ENCODE data around the gene ELOVL3. TPM values are rescaled to one million over a fixed set of nuclear protein-coding genes. Genes with fewer than 3 reads are reported as not detected.

The ELOVL3 gene
- total RNA-seq, 4 donors from 2014 or later = 0.81 TPM; not detected in 3

- ATAC-seq = no peak
- Histone ChIP-seq H3K27me3 (peaks cover 19% of the 10 kb centered on the region), H3K4me3 (no peak overlapping the region), H3K36me3 (no peaks in the 10 kb centered on the region), H3K9me3 (no peaks in the 10 kb centered on the region), H3K27ac (no peak overlapping the region), H3K4me1 (no peaks in the 10 kb centered on the region)
- TF ChIP-seq EP300 (IDR thresholded peaks at IDR 0.05) (no peak), CTCF (IDR thresholded peaks at IDR 0.05) (no peak), POLR2AphosphoS5 (IDR thresholded peaks at IDR 0.05) (no peak), POLR2A (IDR thresholded peaks at IDR 0.05) (no peak)
- 45 to 65% methylated on average over 2 of the region's 2 CpGs for WGBS, 2 donors (ENCODE audit: low coverage in 1 of 2)
These were observed 28.1 kb upstream of the ELOVL3 start for GRCh38 chr10:102198027-102198426.

- H3K27ac ChIP-seq = no peak overlapping the region
- H3K4me3 ChIP-seq = no peak overlapping the region
- H3K27me3 ChIP-seq = peaks cover 31% of the 10 kb centered on the region
- no peaks in the 10 kb centered on the region for H3K4me1 ChIP-seq
- H3K36me3 ChIP-seq = no peaks in the 10 kb centered on the region
- TF ChIP-seq CTCF (IDR thresholded peaks at IDR 0.05) (no peak), POLR2AphosphoS5 (IDR thresholded peaks at IDR 0.05) (no peak), POLR2A (IDR thresholded peaks at IDR 0.05) (no peak), EP300 (IDR thresholded peaks at IDR 0.05) (no peak)
- whole genome bisulfite sequencing, 2 donors (ENCODE audit: low coverage in 1 of 2) = 60 to 100% methylated on average over 1 to 3 of the region's 34 CpGs
- ATAC-seq = no peak
- H3K9me3 ChIP-seq = peaks cover 0 to 11% (median 0%) of the 10 kb centered on the region in 3 donors
These were observed 25.1 kb upstream of the ELOVL3 start for GRCh38 chr10:102200751-102201640.

- H3K36me3 ChIP-seq = no peaks in the 10 kb centered on the region
- H3K4me3 ChIP-seq = no peak overlapping the region
- no peak overlapping the region for H3K27ac ChIP-seq
- ATAC-seq = no peak
- H3K4me1 ChIP-seq = no peaks in the 10 kb centered on the region
- 31% methylated on average over 1 of the region's 1 CpG; no CpG with 5 or more reads in 1 of the 2 donors for WGBS, 2 donors (ENCODE audit: low coverage in 1 of 2)
- H3K27me3 ChIP-seq = peaks cover 31% of the 10 kb centered on the region
- peaks cover 0 to 11% (median 0%) of the 10 kb centered on the region in 3 donors for H3K9me3 ChIP-seq
- TF ChIP-seq EP300 (IDR thresholded peaks at IDR 0.05) (no peak), POLR2A (IDR thresholded peaks at IDR 0.05) (no peak), CTCF (IDR thresholded peaks at IDR 0.05) (no peak), POLR2AphosphoS5 (IDR thresholded peaks at IDR 0.05) (no peak)
These were observed 23.7 kb upstream of the ELOVL3 start for GRCh38 chr10:102202386-102202785.

GRCh38 chr10:102208311-102209035, 17.6 kb upstream of the ELOVL3 start:
- ATAC-seq = no peak
- H3K27me3 ChIP-seq = peaks cover 10% of the 10 kb centered on the region
- H3K9me3 ChIP-seq = peaks cover 0 to 10% (median 0%) of the 10 kb centered on the region in 3 donors
- WGBS, 2 donors (ENCODE audit: low coverage in 1 of 2) = 27 to 46% methylated on average over 5 of the region's 5 CpGs
- no peaks in the 10 kb centered on the region for H3K36me3 ChIP-seq
- H3K4me3 ChIP-seq = no peak overlapping the region
- H3K27ac ChIP-seq = no peak overlapping the region
- no peaks in the 10 kb centered on the region for H3K4me1 ChIP-seq
- TF ChIP-seq POLR2AphosphoS5 (IDR thresholded peaks at IDR 0.05) = no peak
- no peak for TF ChIP-seq CTCF (IDR thresholded peaks at IDR 0.05)
- no peak for TF ChIP-seq POLR2A (IDR thresholded peaks at IDR 0.05)
- no peak for TF ChIP-seq EP300 (IDR thresholded peaks at IDR 0.05)
